Left ventricle myocardium superior (tissue), 1 donor: ENCODE results near the gene UMAD1. TPM values are rescaled to one million over a fixed set of nuclear protein-coding genes. Genes with fewer than 3 reads are reported as not detected.
A peak's percentile ranks its signal among the peaks of the same experiment; 100 is the strongest.
"Not testable (repeated sequence)": the region's sequence is repeated elsewhere in the genome, so short reads cannot be mapped to it uniquely, and the experiment has no call there.

Experiments
- ATAC-seq: fragments of 200-7000 bp; cut with Tn5 transposase; one replicate; pipeline ENCODE4 v1.9.1; 2020; ENCODE audit warnings: mild to moderate bottlenecking, moderate library complexity
- DNase-seq: peaks from one replicate; pipeline ENCODE4 v3.0.0-alpha.2; 2020
- intact Hi-C: fragments of 100-400 bp; cut with micrococcal nuclease; formaldehyde crosslinking; loops from one replicate; pipeline ENCODE4 v1.11.0; 2022
- total RNA-seq: library from RNA; stranded (reverse); fragmentation: NEBNext Ultra II Directional; extraction: Animal tissue kit (Norgen Biotek cat#: 25700); gene quantifications from one replicate; pipeline ENCODE4 v1.2.1, GENCODE V29; 2021
- donor health status: DM: no; HTN: yes; CAD: no; lungs with severe emphysema.

The UMAD1 gene
- total RNA-seq, 1 donor from 2014 or later: 14.4 TPM

- no peak for DNase-seq
- no peak for ATAC-seq
- intact Hi-C loops: no loop called here
These were observed 10.2 kb downstream of the UMAD1 start for GRCh38 chr7:7650682-7651206.

- intact Hi-C loops: no loop called here
- DNase-seq: no peak
- ATAC-seq: no peak
These were observed 10.9 kb downstream of the UMAD1 start for GRCh38 chr7:7651479-7651878.

- intact Hi-C loops: no loop called here
- DNase-seq: no peak
- no peak for ATAC-seq
These were observed 12.4 kb downstream of the UMAD1 start for GRCh38 chr7:7652798-7653540.

GRCh38 chr7:7653593-7654187, 13.1 kb downstream of the UMAD1 start:
- no peak for DNase-seq
- intact Hi-C loops: no loop called here
- no peak for ATAC-seq

- no peak for DNase-seq
- intact Hi-C loops: no loop called here
- peak; percentile 68 for ATAC-seq
These were observed 14.6 kb downstream of the UMAD1 start for GRCh38 chr7:7654964-7655715.

GRCh38 chr7:7656459-7656858, 15.9 kb downstream of the UMAD1 start:
- intact Hi-C loops, ATAC-seq, DNase-seq: not testable (repeated sequence)

GRCh38 chr7:7662527-7662926, 22.0 kb downstream of the UMAD1 start:
- intact Hi-C loops: no loop called here
- ATAC-seq (no peak), DNase-seq (no peak)

GRCh38 chr7:7664291-7664690, 23.7 kb downstream of the UMAD1 start:
- no peak for ATAC-seq
- intact Hi-C loops: no loop called here
- no peak for DNase-seq

GRCh38 chr7:7665031-7665430, 24.5 kb downstream of the UMAD1 start:
- ATAC-seq (no peak), DNase-seq (no peak)
- intact Hi-C loops: no loop called here

GRCh38 chr7:7667187-7667586, 26.6 kb downstream of the UMAD1 start:
- no peak for ATAC-seq
- intact Hi-C loops: no loop called here
- DNase-seq: no peak

GRCh38 chr7:7668706-7669105, 28.2 kb downstream of the UMAD1 start:
- no peak for ATAC-seq

GRCh38 chr7:7670490-7670889, 29.9 kb downstream of the UMAD1 start:
- ATAC-seq (no peak), DNase-seq (no peak)
- intact Hi-C loops: no loop called here

More at GRCh38 chr7:7668706-7669105, 28.2 kb downstream of the UMAD1 start:
- intact Hi-C loops: no loop called here
- no peak for DNase-seq

- ATAC-seq (no peak), DNase-seq (no peak)
- intact Hi-C loops: no loop called here
These were observed 30.8 kb downstream of the UMAD1 start for GRCh38 chr7:7671361-7671760.

GRCh38 chr7:7672545-7673239, 32.1 kb downstream of the UMAD1 start:
- no peak for DNase-seq
- intact Hi-C loops: no loop called here
- no peak for ATAC-seq

GRCh38 chr7:7673240-7673550, 32.6 kb downstream of the UMAD1 start:
- intact Hi-C loops: no loop called here
- ATAC-seq (no peak), DNase-seq (no peak)

GRCh38 chr7:7675686-7676085, 35.1 kb downstream of the UMAD1 start:
- intact Hi-C loops: no loop called here
- DNase-seq: no peak
- ATAC-seq: no peak

GRCh38 chr7:7679640-7680039, 39.1 kb downstream of the UMAD1 start:
- intact Hi-C loops: loop anchor here (5.0 kb wide), 1 partner anchor 83 kb away; no protein-coding TSS in a partner anchor
- not testable (repeated sequence) for DNase-seq, ATAC-seq

GRCh38 chr7:7681191-7681935, 40.8 kb downstream of the UMAD1 start:
- intact Hi-C loops: loop anchor here (5.0 kb wide), 1 partner anchor 81 kb away; no protein-coding TSS in a partner anchor
- no peak for DNase-seq
- peak; percentile 88 for ATAC-seq

GRCh38 chr7:7681936-7682329, 41.4 kb downstream of the UMAD1 start:
- ATAC-seq (no peak), DNase-seq (no peak)
- intact Hi-C loops: loop anchor here (5.0 kb wide), 1 partner anchor 80 kb away; no protein-coding TSS in a partner anchor
